Measurements from ENCODE around the gene DMRTC2.

DNA sequence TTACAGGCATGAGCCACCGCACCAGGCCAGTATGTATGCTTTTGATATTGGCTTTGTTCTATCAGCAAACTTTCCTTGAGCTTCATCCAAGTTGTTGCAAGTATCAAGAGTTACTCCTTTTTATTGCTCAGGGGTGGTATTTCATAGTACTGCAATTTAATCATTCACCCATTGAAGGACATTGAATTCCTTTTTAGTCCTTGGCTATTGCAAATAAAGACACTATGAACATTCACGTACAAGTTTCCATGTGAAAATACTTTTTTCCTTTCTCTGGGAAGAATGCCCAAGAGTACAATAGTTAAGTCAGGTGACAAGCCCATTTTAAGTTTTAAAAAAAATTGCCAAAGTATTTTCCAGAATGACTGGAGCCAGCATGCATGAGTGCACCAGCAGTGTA is 28.1 kb upstream of the DMRTC2 start:
- TF ChIP-seq, protein P1, sequence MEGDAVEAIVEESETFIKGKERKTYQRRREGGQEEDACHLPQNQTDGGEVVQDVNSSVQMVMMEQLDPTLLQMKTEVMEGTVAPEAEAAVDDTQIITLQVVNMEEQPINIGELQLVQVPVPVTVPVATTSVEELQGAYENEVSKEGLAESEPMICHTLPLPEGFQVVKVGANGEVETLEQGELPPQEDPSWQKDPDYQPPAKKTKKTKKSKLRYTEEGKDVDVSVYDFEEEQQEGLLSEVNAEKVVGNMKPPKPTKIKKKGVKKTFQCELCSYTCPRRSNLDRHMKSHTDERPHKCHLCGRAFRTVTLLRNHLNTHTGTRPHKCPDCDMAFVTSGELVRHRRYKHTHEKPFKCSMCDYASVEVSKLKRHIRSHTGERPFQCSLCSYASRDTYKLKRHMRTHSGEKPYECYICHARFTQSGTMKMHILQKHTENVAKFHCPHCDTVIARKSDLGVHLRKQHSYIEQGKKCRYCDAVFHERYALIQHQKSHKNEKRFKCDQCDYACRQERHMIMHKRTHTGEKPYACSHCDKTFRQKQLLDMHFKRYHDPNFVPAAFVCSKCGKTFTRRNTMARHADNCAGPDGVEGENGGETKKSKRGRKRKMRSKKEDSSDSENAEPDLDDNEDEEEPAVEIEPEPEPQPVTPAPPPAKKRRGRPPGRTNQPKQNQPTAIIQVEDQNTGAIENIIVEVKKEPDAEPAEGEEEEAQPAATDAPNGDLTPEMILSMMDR (IDR thresholded peaks at IDR 0.05): no peak
- TF ChIP-seq POLR2A (IDR thresholded peaks at IDR 0.05): no peak
